HG03378 (cell line): ENCODE measurements around the gene CHST4.
A peak's percentile ranks its signal among the peaks of the same experiment; 100 is the strongest.
"Not testable (repeated sequence)": the region's sequence is repeated elsewhere in the genome, so short reads cannot be mapped to it uniquely, and the experiment has no call there.

Experiments used
- ATAC-seq: cut with Tn5 transposase; IDR thresholded peaks from one replicate; pipeline ENCODE4 v1.9.1; 2021; ENCODE audit warnings: mild to moderate bottlenecking, moderate library complexity; ENCODE audit not compliant: unreplicated experiment

Gene CHST4

GRCh38 chr16:71520550-71520949 lies 5.7 kb upstream of the CHST4 start:
- ATAC-seq, result no peak

GRCh38 chr16:71524566-71525553 lies 1.4 kb upstream of the CHST4 start:
- ATAC-seq, result no peak

GRCh38 chr16:71528257-71528656 lies 2.0 kb downstream of the CHST4 start:
- no peak for ATAC-seq

GRCh38 chr16:71528863-71529262 lies 2.6 kb downstream of the CHST4 start:
- no peak for ATAC-seq

GRCh38 chr16:71532366-71532765 lies 6.1 kb downstream of the CHST4 start:
- no peak for ATAC-seq

GRCh38 chr16:71536752-71537499 lies 10.7 kb downstream of the CHST4 start:
- ATAC-seq, result no peak

GRCh38 chr16:71537643-71538042 lies 11.4 kb downstream of the CHST4 start:
- peak; percentile 79 for ATAC-seq

GRCh38 chr16:71542377-71542776 lies 16.2 kb downstream of the CHST4 start:
- ATAC-seq, result no peak

GRCh38 chr16:71547168-71547567 lies 20.9 kb downstream of the CHST4 start:
- ATAC-seq, result no peak

GRCh38 chr16:71552698-71553503 lies 26.7 kb downstream of the CHST4 start:
- no peak for ATAC-seq

GRCh38 chr16:71555230-71555891 lies 29.1 kb downstream of the CHST4 start:
- ATAC-seq, result no peak

- ATAC-seq, result no peak
Measured at GRCh38 chr16:71557299-71557698, 31.1 kb downstream of the CHST4 start.

GRCh38 chr16:71557954-71558582 lies 31.8 kb downstream of the CHST4 start:
- ATAC-seq, result no peak

GRCh38 chr16:71559855-71560254 lies 33.6 kb downstream of the CHST4 start:
- no peak for ATAC-seq

- not testable (repeated sequence) for ATAC-seq
Measured at GRCh38 chr16:71561886-71562285, 35.7 kb downstream of the CHST4 start.

- no peak for ATAC-seq
Measured at GRCh38 chr16:71562552-71562951, 36.3 kb downstream of the CHST4 start.

GRCh38 chr16:71564335-71564967 lies 38.2 kb downstream of the CHST4 start:
- ATAC-seq, result peak; percentile 88

- ATAC-seq, result no peak
Measured at GRCh38 chr16:71565812-71566700, 39.8 kb downstream of the CHST4 start.

- no peak for ATAC-seq
Measured at GRCh38 chr16:71567931-71568330, 41.7 kb downstream of the CHST4 start.
